Mucosa of stomach (tissue), 1 donor: ENCODE data around the gene PLCH1.

Experiments used
- H3K27me3 ChIP-seq: one replicate; pipeline ENCODE4 v1.7.0; 2013; ENCODE audit warnings: mild to moderate bottlenecking, low read length; ENCODE audit not compliant: control insufficient read depth, insufficient read depth
- H3K36me3 ChIP-seq: one replicate; pipeline ENCODE4 v1.7.0; 2013; ENCODE audit warnings: low read length; ENCODE audit not compliant: control insufficient read depth, insufficient read depth
- H3K4me1 ChIP-seq: one replicate; pipeline ENCODE4 v1.7.0; 2013; ENCODE audit warnings: mild to moderate bottlenecking, low read length; ENCODE audit not compliant: control insufficient read depth, insufficient read depth
- H3K4me3 ChIP-seq: one replicate; pipeline ENCODE4 v1.7.0; 2013; ENCODE audit warnings: low read length
- H3K9ac ChIP-seq: one replicate; pipeline ENCODE4 v1.7.0; 2013; ENCODE audit warnings: mild to moderate bottlenecking, low read length, moderate library complexity
- H3K9me3 ChIP-seq: one replicate; pipeline ENCODE4 v1.7.0; 2013; ENCODE audit warnings: mild to moderate bottlenecking, low read length, moderate library complexity; ENCODE audit not compliant: control insufficient read depth
- donor health status: Pancreatic carcinoma.

Gene PLCH1

GRCh38 chr3:155426524-155427230 lies 318.2 kb downstream of the PLCH1 start:
- Histone ChIP-seq H3K9me3 (no peaks in the 10 kb centered on the region), H3K4me3 (no peak overlapping the region), H3K27me3 (no peaks in the 10 kb centered on the region), H3K4me1 (peaks cover 8% of the 10 kb centered on the region), H3K9ac (no peak overlapping the region), H3K36me3 (no peaks in the 10 kb centered on the region)

- Histone ChIP-seq H3K4me3 (no peak overlapping the region), H3K9ac (no peak overlapping the region), H3K36me3 (no peaks in the 10 kb centered on the region), H3K27me3 (no peaks in the 10 kb centered on the region), H3K4me1 (peaks cover 8% of the 10 kb centered on the region), H3K9me3 (no peaks in the 10 kb centered on the region)
Measured at GRCh38 chr3:155425396-155425795, 319.5 kb downstream of the PLCH1 start.

- Histone ChIP-seq H3K9me3 (no peaks in the 10 kb centered on the region), H3K27me3 (no peaks in the 10 kb centered on the region), H3K9ac (no peak overlapping the region), H3K4me3 (no peak overlapping the region), H3K36me3 (no peaks in the 10 kb centered on the region), H3K4me1 (peaks cover 8% of the 10 kb centered on the region)
Measured at GRCh38 chr3:155424323-155424710, 320.6 kb downstream of the PLCH1 start.

- H3K4me3 ChIP-seq, result no peak overlapping the region
- no peaks in the 10 kb centered on the region for H3K9me3 ChIP-seq
- no peak overlapping the region for H3K9ac ChIP-seq
- no peaks in the 10 kb centered on the region for H3K36me3 ChIP-seq
- H3K27me3 ChIP-seq, result no peaks in the 10 kb centered on the region
- peaks cover 8% of the 10 kb centered on the region for H3K4me1 ChIP-seq
Measured at GRCh38 chr3:155423526-155424322, 321.1 kb downstream of the PLCH1 start.

GRCh38 chr3:155420881-155421486 lies 323.9 kb downstream of the PLCH1 start:
- Histone ChIP-seq H3K4me1 (peaks cover 8% of the 10 kb centered on the region), H3K9me3 (no peaks in the 10 kb centered on the region), H3K36me3 (no peaks in the 10 kb centered on the region), H3K4me3 (no peak overlapping the region), H3K27me3 (no peaks in the 10 kb centered on the region), H3K9ac (no peak overlapping the region)

GRCh38 chr3:155420406-155420805 lies 324.5 kb downstream of the PLCH1 start:
- H3K9me3 ChIP-seq, result no peaks in the 10 kb centered on the region
- H3K4me3 ChIP-seq, result no peak overlapping the region
- no peak overlapping the region for H3K9ac ChIP-seq
- H3K36me3 ChIP-seq, result no peaks in the 10 kb centered on the region
- H3K4me1 ChIP-seq, result peaks cover 8% of the 10 kb centered on the region
- no peaks in the 10 kb centered on the region for H3K27me3 ChIP-seq

- Histone ChIP-seq H3K9me3 (no peaks in the 10 kb centered on the region), H3K9ac (no peak overlapping the region), H3K27me3 (no peaks in the 10 kb centered on the region), H3K36me3 (no peaks in the 10 kb centered on the region), H3K4me1 (peaks cover 4% of the 10 kb centered on the region), H3K4me3 (no peak overlapping the region)
Measured at GRCh38 chr3:155418407-155418806, 326.5 kb downstream of the PLCH1 start.

- Histone ChIP-seq H3K27me3 (no peaks in the 10 kb centered on the region), H3K9ac (no peak overlapping the region), H3K9me3 (no peaks in the 10 kb centered on the region), H3K36me3 (no peaks in the 10 kb centered on the region), H3K4me3 (no peak overlapping the region), H3K4me1 (no peaks in the 10 kb centered on the region)
Measured at GRCh38 chr3:155417119-155417517, 327.8 kb downstream of the PLCH1 start.

- Histone ChIP-seq H3K27me3 (no peaks in the 10 kb centered on the region), H3K4me3 (no peak overlapping the region), H3K9me3 (no peaks in the 10 kb centered on the region), H3K4me1 (no peaks in the 10 kb centered on the region), H3K9ac (no peak overlapping the region), H3K36me3 (no peaks in the 10 kb centered on the region)
Measured at GRCh38 chr3:155416500-155417118, 328.3 kb downstream of the PLCH1 start.

- Histone ChIP-seq H3K9ac (no peak overlapping the region), H3K36me3 (no peaks in the 10 kb centered on the region), H3K27me3 (no peaks in the 10 kb centered on the region), H3K4me1 (no peaks in the 10 kb centered on the region), H3K4me3 (no peak overlapping the region), H3K9me3 (no peaks in the 10 kb centered on the region)
Measured at GRCh38 chr3:155412904-155413303, 332.0 kb downstream of the PLCH1 start.

- Histone ChIP-seq H3K9ac (no peak overlapping the region), H3K9me3 (no peaks in the 10 kb centered on the region), H3K36me3 (no peaks in the 10 kb centered on the region), H3K4me1 (no peaks in the 10 kb centered on the region), H3K4me3 (no peak overlapping the region), H3K27me3 (no peaks in the 10 kb centered on the region)
Measured at GRCh38 chr3:155411500-155412223, 333.2 kb downstream of the PLCH1 start.
